Activated naive CD4-positive, alpha-beta T cell treated with anti-CD3 and anti-CD28 coated beads, Interleukin-2, amount 10 ng/mL, durations not matched to agents 5 hours and 36 hours (primary cell): ENCODE data around the gene LYSMD3. TPM values are rescaled to one million over a fixed set of nuclear protein-coding genes. Genes with fewer than 3 reads are reported as not detected.

Experiments used
- total RNA-seq, 2 experiments: library from RNA; stranded (reverse); gene quantifications; one replicate each; pipeline ENCODE4 v1.2.3, GENCODE V29; 2021

The LYSMD3 gene
- total RNA-seq, result 10 to 100 TPM; 21.2 to 21.8 TPM

GRCh38 chr5:90529194-90529938 lies at the start of gene LYSMD3:
Gene LYSMD3, minus strand, starts transcription at chr5:90529584. Its CDS starts 4,295 bp downstream, at chr5:90525289.

GRCh38 chr5:90558344-90559192 lies 29.2 kb upstream of the LYSMD3 start, which contains the start of gene ADGRV1:
Gene ADGRV1, plus strand, starts transcription at chr5:90558797. Its CDS starts 99 bp downstream, at chr5:90558896.

GRCh38 chr5:90474235-90475107 lies 54.9 kb downstream of the LYSMD3 start, which contains the start of the genes MBLAC2 and POLR3G:
Gene MBLAC2, minus strand, starts transcription at chr5:90474771. Its CDS starts 479 bp downstream, at chr5:90474292.
Gene POLR3G, plus strand, starts transcription at chr5:90474864. Its CDS starts 10,704 bp downstream, at chr5:90485568.

Other genes starting within 250 kb of the LYSMD3 start
- gene CETN3, start 119.8 kb downstream of the LYSMD3 start, total RNA-seq, result 10 to 100 TPM; 23.4 to 27.5 TPM
- 1 to 10 TPM; 6.2 TPM for gene MBLAC2, start 54.8 kb downstream of the LYSMD3 start, total RNA-seq
- 1 to 10 TPM; 1.7 to 1.8 TPM for gene POLR3G, start 54.7 kb downstream of the LYSMD3 start, total RNA-seq
- gene ADGRV1, start 29.2 kb upstream of the LYSMD3 start, total RNA-seq, result not detected